HG03135 (cell line): ENCODE data around the gene CHRNB4.
"Not testable (repeated sequence)": the region's sequence is repeated elsewhere in the genome, so short reads cannot be mapped to it uniquely, and the experiment has no call there.

ENCODE experiments used
- ATAC-seq: cut with Tn5 transposase; IDR thresholded peaks from one replicate; pipeline ENCODE4 v1.9.1; 2021; ENCODE audit warnings: mild to moderate bottlenecking, moderate library complexity; ENCODE audit not compliant: unreplicated experiment

The CHRNB4 gene

DNA sequence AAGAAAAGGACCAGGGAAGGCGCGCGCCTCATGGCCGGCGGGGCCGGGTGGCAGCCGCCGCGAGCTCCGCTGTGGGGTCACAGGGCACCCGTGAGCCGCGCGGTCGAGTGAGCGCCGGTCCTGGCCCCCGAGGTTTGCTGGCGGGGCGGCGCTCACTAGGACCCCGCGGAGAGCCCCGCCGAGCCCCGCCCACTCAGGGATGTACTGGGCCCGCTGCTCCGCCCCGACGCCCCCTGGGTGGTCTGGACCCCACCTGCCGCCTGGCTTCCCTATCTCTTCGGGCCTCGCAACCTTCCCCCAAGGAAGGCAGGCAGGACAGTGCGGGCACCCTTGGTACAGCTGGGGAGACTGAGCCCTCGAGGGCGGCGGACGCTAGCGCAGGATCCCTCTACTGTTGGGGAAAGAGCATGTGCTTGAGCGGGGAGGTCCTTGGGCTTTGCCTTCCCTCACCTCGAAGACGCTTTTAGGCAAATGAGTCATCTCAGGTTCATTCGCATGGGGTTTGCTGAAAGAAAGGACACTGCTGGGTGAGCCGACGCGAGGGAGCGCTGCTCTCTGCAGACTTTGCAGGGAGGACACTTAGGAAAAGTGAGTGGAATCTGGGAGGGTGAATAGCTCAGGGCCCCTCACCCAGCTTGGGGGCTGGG is at the start of gene CHRNB4:
Gene CHRNB4 (minus strand): TSS at position 109 of the 647 bp plus-strand sequence. CDS start 77 bp downstream, at position 32.
- no peak for ATAC-seq

DNA sequence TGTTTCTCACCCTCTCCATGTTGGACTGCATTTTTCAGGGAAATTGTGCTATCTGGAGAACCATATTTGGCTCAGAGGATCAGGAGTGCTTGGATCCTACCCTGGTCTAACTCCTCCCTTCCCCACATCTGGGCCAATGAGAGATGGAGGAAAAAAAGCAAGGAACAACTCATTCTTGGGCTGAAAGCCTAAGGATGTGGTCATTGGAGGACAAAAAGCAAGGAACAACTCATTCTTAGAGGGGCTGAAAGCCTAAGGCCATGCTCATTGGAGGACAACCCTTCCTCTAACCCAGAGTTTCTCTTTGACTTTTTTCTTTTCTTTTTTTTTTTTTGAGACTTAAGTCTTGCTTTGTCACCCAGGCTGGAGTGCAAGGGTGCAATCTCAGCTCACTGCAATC is 48.6 kb upstream of the CHRNB4 start:
- ATAC-seq, result no peak

DNA sequence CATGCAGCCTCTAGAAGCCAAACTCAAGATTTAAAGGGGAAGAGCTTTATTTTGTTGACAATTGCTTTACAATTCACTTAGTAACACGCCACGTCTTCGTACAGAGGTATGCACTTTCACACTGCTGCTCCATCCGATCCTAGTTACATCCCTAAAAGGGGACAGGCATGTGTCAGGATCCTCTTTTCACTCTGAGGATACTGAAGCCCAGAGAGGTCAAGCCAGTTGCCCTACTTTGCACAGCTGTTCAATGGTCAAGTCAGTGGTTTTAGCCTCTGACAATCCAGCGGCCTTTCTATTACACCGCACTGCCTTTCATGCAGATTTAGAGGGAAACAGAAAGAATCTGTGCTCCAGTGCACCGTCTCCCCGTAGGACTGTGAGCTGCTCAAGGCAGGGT is 44.9 kb upstream of the CHRNB4 start:
- no peak for ATAC-seq

GRCh38 chr15:78685159-78685921 is 44.3 kb upstream of the CHRNB4 start:
- ATAC-seq, result no peak

DNA sequence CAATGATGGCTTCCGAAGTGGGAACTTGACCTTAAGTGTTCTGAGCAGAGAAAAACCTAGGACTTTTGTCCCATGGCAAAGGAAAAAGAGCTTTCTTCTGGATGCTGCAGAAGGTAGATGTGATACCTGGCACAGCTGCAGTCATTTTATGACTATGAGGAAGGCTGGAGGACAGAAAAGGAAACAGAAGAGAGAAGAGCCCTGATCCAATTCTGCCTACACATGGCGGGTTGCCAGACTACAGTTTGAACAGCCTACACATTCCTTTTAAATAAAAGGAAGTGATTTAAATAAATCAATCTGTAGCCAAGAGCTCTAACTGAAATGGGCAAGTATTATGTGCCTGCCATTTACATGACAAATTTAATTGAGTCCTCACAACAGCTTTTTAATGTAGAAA is 43.6 kb upstream of the CHRNB4 start:
- ATAC-seq, result no peak

DNA sequence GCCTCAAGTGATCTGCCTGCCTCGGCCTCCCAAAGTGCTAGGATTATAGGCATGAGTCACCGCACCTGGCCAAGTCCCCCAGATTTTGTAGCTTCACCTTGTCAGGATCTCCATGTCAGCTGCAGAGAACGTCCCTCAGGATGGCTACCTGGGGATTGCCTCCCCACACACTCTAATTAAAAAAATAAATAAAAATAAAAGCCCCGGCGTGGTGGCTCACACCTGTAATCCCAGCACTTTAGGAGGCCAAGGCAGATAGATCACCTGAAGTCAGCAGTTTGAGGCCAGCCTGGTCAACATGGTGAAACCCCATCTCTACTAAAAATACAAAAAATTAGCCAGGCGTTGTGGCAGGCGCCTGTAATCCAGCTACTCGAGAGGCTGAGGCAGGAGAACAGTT is 42.6 kb upstream of the CHRNB4 start:
- ATAC-seq, result not testable (repeated sequence)

DNA sequence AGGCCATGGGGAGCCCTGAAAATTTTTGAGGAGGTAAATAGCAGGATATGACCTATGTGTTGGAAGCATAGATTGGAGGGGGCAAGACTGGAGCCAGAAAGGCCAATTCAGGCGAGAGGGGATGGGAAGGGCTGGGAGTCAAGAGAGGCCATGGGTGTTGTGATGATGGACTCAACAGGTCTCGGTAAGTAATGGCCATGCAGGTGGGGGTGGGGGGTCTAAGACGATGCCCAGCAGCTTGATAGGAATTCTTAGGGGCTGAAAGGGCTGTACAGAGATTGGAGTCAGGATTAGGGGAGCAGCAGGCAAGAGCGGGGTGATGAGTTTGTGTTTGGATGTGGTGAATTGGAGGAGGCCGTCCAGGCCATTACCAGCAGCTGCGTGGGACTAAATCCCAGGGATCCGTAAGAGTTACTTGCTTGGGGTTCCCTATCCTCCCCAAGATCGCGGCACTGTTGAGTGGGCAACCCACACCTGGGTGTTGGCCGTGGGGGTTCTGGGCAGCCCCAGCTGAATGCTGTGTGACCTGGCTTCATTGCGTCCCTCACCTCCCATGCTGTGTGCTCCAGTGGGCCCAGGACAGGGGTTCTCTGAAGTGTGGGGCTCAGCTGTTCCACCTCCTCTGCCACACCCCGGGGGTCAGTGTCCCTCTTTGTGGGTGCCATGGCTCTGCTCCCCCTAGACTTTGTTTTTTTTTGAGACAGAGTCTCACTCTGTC is 41.8 kb upstream of the CHRNB4 start:
- ATAC-seq, result no peak

GRCh38 chr15:78682004-78682651 is 41.1 kb upstream of the CHRNB4 start:
- no peak for ATAC-seq

DNA sequence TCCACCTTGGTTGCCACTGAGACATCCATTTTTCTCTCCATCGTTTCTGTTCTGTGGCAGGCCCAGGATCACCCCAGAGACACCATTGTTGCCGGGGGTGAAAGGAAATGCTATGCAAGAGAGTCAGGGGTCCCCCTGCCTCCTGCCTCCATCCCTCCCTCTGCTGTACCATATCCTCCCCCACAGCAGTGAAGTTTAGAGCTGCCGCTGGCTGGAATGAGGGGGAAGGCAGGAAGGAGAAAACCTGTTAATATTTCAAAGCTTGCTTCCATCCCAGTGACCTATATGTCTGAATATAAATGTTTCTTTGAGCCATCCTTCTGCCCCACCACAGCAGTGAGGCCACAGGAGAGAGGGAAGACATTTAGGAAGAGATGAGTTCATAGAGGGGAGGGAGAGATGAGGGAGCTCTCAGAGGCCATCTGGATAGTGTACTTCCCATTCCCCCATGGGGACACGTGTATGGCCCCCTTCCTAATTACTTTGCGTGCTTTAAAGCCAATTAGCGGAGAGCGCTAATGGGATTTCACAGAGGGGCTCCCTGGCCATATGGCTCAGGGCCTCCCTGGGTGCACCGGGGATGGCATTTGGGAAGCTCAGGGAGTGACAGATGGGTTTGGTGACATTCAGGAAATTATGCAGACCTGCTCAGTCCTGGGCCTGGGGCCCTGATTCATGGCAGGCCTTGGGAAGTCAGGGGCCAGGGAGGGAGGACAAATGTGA is 40.4 kb upstream of the CHRNB4 start:
- no peak for ATAC-seq

DNA sequence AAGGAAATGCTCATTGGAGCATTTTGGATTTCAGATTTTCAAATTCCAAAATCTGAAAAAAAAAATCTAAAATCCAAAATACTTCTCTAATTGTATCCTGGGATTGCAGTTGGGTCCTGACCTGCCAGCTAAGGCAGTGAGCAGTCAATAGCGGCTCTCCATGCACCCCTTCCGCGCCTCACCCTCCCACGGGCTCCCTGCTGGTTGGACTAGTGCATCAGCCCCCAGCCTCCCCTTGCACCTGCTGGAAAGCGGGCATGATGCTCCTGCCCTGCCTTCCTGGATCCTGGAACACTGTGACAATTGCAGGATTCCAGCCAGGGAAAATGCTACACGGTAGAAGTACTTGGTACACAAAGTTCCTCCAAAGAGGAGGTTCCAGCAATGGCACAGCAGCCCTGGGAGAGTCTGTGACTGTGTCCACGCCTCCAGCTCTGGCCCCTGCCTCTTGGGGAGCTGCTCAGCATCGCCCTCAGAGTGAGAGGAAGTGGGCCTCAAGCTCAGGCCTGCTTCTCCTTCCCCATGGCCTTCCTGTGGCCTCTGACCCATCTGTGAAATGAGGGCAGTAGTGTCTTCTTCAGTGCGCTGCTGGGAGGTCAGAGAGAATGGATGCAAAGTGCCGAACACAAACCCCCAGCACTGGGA is 39.5 kb upstream of the CHRNB4 start:
- ATAC-seq, result no peak

- ATAC-seq, result no peak
These were observed 38.1 kb upstream of the CHRNB4 start for GRCh38 chr15:78679089-78679511.

- ATAC-seq, result no peak
These were observed 35.6 kb upstream of the CHRNB4 start for GRCh38 chr15:78676424-78677110.

DNA sequence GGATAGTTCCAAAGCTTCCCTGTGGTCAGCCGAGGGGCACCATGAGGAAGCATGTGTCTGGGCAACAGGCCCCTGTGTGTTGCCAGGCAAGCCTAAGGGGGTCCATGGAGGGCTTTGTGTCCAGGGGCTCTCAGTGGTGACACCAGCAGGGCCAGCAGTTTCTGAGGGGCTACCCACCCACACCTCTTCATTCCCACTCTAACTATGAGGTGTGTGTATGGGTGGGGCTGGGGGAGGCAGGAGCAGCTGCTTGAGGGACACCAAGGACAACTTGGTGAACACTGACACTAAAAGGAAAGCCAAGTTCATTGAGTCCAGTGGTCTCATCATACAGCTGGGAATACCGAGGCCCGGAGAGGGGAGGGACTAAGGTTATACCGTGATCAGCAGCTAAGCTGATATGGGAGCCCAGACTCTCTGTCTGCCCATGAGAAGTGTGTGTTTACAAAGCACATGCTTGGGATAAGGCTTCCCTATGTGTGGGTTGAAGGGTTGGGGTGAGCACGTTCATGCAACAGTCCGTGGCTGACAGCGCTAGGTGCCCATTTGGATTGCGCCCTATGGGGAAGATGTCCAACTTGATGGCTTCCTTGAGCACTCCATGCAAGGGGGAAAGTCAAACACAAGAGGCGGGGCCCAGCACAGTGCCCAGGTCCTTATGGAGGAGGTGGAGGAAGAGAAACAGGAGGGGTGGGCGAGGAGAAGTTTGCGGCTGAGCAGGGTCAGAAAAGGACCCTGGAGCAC is 34.8 kb upstream of the CHRNB4 start:
- ATAC-seq, result no peak

DNA sequence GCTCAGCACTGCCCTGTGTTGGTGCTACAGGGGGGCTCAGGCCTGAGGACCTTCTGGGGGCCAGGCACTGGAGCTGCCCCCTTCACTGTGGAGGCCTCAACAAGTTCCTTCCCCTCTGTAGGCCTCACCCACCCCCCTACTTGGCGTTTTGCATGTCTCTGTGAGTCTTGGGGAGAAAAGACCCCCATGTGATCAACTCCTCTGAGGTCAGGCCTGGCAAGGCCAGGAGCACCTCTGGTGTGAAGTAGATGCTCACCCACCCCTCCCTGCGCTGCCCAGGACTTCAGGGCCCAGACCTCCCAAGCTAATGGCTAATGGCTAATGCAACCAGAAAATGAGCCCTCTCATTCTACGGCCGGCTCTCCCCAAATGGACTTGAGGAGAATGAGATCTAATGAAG is 34.2 kb upstream of the CHRNB4 start:
- no peak for ATAC-seq

DNA sequence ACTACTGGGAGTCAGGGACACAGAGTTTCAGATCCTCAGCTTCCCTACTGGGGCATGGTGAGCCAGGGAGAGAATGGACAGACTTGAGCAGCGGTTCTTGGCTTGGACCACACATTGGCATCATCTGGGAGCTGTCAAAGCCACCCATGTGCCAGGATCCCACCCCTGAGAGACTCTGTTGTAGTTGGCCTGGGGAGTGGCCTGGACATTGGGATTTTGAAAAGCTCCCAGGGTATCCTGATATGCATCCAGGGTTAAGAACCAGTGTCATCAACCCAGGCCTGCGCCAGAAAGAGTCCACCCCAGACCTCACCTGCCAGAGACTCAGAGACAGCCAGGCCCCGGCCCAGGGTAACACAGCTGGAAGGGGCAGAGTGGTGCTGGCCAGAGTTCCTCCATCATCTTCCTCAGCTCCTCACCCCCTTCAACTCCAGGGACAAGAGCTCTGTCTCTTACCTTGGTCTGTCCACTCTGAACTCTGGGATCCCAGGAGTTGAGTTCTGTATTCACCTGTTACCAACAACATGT is 33.0 kb upstream of the CHRNB4 start:
- ATAC-seq, result no peak

- ATAC-seq, result no peak
These were observed 32.5 kb upstream of the CHRNB4 start for GRCh38 chr15:78673476-78673875.

- no peak for ATAC-seq
These were observed 31.4 kb upstream of the CHRNB4 start for GRCh38 chr15:78672285-78673014.

DNA sequence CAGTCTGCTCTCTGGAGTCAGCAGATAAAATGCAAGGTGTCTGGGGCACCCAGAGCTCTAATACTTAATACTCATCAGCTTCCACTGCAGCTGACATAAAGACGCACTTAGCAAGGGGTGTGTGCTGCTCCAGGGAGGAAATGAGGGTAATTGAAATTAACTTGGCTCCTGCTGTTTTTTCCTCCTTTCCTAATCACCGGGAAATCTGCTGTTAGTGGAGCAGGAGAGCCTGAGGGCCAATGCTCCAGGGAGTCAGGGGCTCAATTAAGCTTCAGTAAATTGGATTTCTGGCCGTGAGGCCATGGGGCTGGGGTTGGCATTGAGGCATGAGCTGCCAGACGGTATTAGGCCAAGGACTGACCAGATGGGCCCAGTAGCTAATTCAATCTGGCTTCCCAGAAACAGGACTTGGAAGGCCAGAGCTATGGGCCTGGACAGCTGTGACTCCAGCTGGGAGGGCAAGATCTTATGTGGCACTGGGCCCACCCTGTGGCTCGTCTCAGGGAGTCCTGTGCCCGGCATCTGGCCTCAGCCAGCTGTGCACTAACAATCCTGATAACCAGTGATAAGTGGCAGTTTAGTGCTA is 30.7 kb upstream of the CHRNB4 start:
- ATAC-seq, result no peak
